ENCODE results near the gene TMEM196. TPM values are rescaled to one million over a fixed set of nuclear protein-coding genes. Genes with fewer than 3 reads are reported as not detected.

Gene TMEM196
- total and polyA plus RNA-seq, 2 of the 4 experiments (the other 2 are of a cell fraction) = not detected

DNA sequence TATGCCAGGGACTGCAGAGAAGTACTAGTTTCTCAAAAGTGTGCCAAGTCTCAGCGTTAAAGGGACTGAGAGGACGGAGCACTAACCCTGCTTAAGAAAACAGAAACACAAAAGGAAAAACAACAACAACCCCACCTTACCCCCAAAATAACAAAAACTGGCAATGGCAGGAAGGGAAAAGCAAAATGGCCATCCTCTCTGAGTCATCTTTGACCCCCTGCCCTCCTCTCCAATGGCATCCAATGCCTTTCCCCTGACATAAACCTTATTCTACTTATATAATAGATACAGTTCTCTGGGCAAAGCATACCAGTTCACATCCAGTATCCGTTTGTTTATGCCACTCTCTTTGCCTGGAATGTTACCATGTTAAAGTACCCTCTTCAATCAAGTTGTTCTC is 66.2 kb downstream of the TMEM196 start (continued):
- TF ChIP-seq RFX5 (IDR thresholded peaks at IDR 0.05; ENCODE audit: low read depth, low read length) (no peak), MAZ (IDR thresholded peaks at IDR 0.05; ENCODE audit: borderline replicate concordance, low read depth, low read length) (no peak)

GRCh38 chr7:19705663-19706062 is 67.8 kb downstream of the TMEM196 start:
- H3K27ac ChIP-seq (ENCODE audit: insufficient read depth, low read length) = no peak overlapping the region
- no peak overlapping the region for H4K8ac ChIP-seq (ENCODE audit: low read depth in 2 of 2, low read length in 2 of 2)
- no peak overlapping the region for H4K5ac ChIP-seq (ENCODE audit: low read depth, low read length)
- no peak overlapping the region for H3K18ac ChIP-seq (ENCODE audit: low read depth, low read length)
- no peak overlapping the region for H2BK15ac ChIP-seq (ENCODE audit: low read depth, low read length)
- H3K79me1 ChIP-seq (ENCODE audit: low read depth in 1 of 2, low read length in 2 of 2) = peaks cover 11 to 27% of the 10 kb centered on the region in 2 experiments
- no peaks in the 10 kb centered on the region for H3K27me3 ChIP-seq (ENCODE audit: control insufficient read depth, insufficient read depth, low read length)
- dilution Hi-C loops (cut with HindIII; ENCODE audit: low sequenced_read_pairs, unreplicated experiment) = no loop called here
- H3K9me3 ChIP-seq (ENCODE audit: control insufficient read depth, insufficient read depth, low read length) = no peaks in the 10 kb centered on the region
- no peak overlapping the region for H3K4me2 ChIP-seq (ENCODE audit: low read depth, low read length)
- no peak overlapping the region for H2BK5ac ChIP-seq (ENCODE audit: low read depth, low read length, poor library complexity, severe bottlenecking)
- no peak overlapping the region for H3K56ac ChIP-seq (ENCODE audit: extremely low read depth, insufficient read depth, low read length)
- intact Hi-C loops (cut with micrococcal nuclease) = no loop called here
- DNase-seq (no peak), ATAC-seq (ENCODE audit: low read depth) (no peak)
- in situ Hi-C loops (cut with MboI; ENCODE audit: low sequenced_read_pairs) = no loop called here
- no peak overlapping the region for H3K23ac ChIP-seq (ENCODE audit: low read depth, low read length)
- no peak overlapping the region for H3K9ac ChIP-seq (ENCODE audit: low read depth, low read length)
- H2BK20ac ChIP-seq (ENCODE audit: low read depth, low read length) = no peak overlapping the region
- no peak overlapping the region for H4K91ac ChIP-seq (ENCODE audit: insufficient read depth, low read depth, low read length)
- H3K14ac ChIP-seq (replicated peaks; ENCODE audit: low read depth, low read length) = no peak overlapping the region
- TF ChIP-seq BHLHE40 (IDR thresholded peaks at IDR 0.05; ENCODE audit: low read depth, low read length) (no peak), MXI1 (IDR thresholded peaks at IDR 0.05; ENCODE audit: borderline replicate concordance, low read depth, low read length) (no peak), ELK1 (IDR thresholded peaks at IDR 0.05; ENCODE audit: borderline replicate concordance, low read depth, low read length) (no peak), NFE2L2 (IDR thresholded peaks at IDR 0.05; ENCODE audit: low read depth, low read length) (no peak), SMC3 (IDR thresholded peaks at IDR 0.05; ENCODE audit: low read depth, low read length) (no peak), CHD1 (IDR thresholded peaks at IDR 0.05; ENCODE audit: low read depth, low read length) (no peak), CEBPB (IDR thresholded peaks at IDR 0.05; ENCODE audit: low read depth, low read length) (no peak), RCOR1 (IDR thresholded peaks at IDR 0.05; ENCODE audit: insufficient replicate concordance, low read length) (no peak), RFX5 (IDR thresholded peaks at IDR 0.05; ENCODE audit: low read depth, low read length) (no peak), CTCF (conservative IDR thresholded peaks at IDR 0.05; ENCODE audit: low read depth, low read length) (no peak), MAZ (IDR thresholded peaks at IDR 0.05; ENCODE audit: borderline replicate concordance, low read depth, low read length) (no peak), POLR2A (IDR thresholded peaks at IDR 0.05; ENCODE audit: low read depth, low read length) (no peak)
- TF ChIP-seq, protein P1, sequence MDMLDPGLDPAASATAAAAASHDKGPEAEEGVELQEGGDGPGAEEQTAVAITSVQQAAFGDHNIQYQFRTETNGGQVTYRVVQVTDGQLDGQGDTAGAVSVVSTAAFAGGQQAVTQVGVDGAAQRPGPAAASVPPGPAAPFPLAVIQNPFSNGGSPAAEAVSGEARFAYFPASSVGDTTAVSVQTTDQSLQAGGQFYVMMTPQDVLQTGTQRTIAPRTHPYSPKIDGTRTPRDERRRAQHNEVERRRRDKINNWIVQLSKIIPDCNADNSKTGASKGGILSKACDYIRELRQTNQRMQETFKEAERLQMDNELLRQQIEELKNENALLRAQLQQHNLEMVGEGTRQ (IDR thresholded peaks at IDR 0.05; ENCODE audit: low read depth, low read length) = no peak
- CTCF ChIA-PET = interaction anchor here (1.6 kb wide), 1 partner anchor 892 kb away, joined by 3 read pairs; no protein-coding TSS in a partner anchor
- H3K4me1 ChIP-seq (ENCODE audit: control insufficient read depth, insufficient read depth, low read length) = no peaks in the 10 kb centered on the region
- no peak overlapping the region for H2AFZ ChIP-seq (replicated peaks; ENCODE audit: low read length, poor library complexity)
- no peaks in the 10 kb centered on the region for H3K9me1 ChIP-seq (ENCODE audit: insufficient read depth, low read length)
- no CpG with 5 or more reads among the region's 2 CpGs for WGBS, 2 experiments (ENCODE audit: extremely low coverage in 2 of 2, insufficient read length in 1 of 2)
- no peak overlapping the region for H2AK5ac ChIP-seq (ENCODE audit: low read depth, low read length)
- no peak overlapping the region for H3K4ac ChIP-seq (ENCODE audit: low read depth, low read length)
- no peak overlapping the region for H2BK120ac ChIP-seq (ENCODE audit: low read depth, low read length)
- H2AK9ac ChIP-seq (replicated peaks; ENCODE audit: low read depth, low read length, poor library complexity) = no peak overlapping the region
- H3K36me3 ChIP-seq (ENCODE audit: control insufficient read depth, insufficient read depth, low read length) = no peaks in the 10 kb centered on the region
- no peaks in the 10 kb centered on the region for H4K20me1 ChIP-seq (ENCODE audit: insufficient read depth, low read length)
- POLR2A ChIA-PET (ENCODE audit: unreplicated experiment) = no interaction called here
- BruUV-seq (replicated peaks) = no TSS peak
- H3K4me3 ChIP-seq (ENCODE audit: insufficient read depth, low read depth, low read length) = no peak overlapping the region
